H1 (cell line): ENCODE data around the gene VPS11. TPM values are rescaled to one million over a fixed set of nuclear protein-coding genes. Genes with fewer than 3 reads are reported as not detected.

ENCODE experiments used
- CTCF ChIA-PET: fragments of 300-600 bp; sonication (Branson Sonifier 250); formaldehyde crosslinking; loops from one replicate; lab custom pipeline; 2021; ENCODE audit not compliant: partially characterized antibody; lab: Charles Lee
- POLR2A ChIA-PET: fragments of 300-600 bp; sonication (Branson Sonifier 250); formaldehyde crosslinking; loops from one replicate; lab custom pipeline; 2021; ENCODE audit warnings: inconsistent platforms; ENCODE audit not compliant: partially characterized antibody; lab: Charles Lee
- DNase-seq, 2 experiments: peaks; one replicate each; pipeline versions ENCODE4 v3.0.0 to v3.0.0-alpha.2; 2010 to 2022; ENCODE audit warnings: low spot score in 2 of 2, low read depth in 1 of 2, mixed read lengths in 1 of 2
- FAIRE-seq: peaks from 2 replicates; lab custom pipeline; 2011; peaks lifted over from hg19 to GRCh38; lab: Jason Lieb, UNC
- H2AFZ ChIP-seq: 2 replicates; pipeline ENCODE4 v1.8.1; 2012; ENCODE audit warnings: low read length, inconsistent platforms
- H2AK5ac ChIP-seq: 2 replicates; pipeline ENCODE4 v1.6.1; 2013; ENCODE audit warnings: low read depth, low read length
- H2BK120ac ChIP-seq: replicated peaks from 2 replicates; pipeline ENCODE3; 2013; ENCODE audit warnings: low read depth, low read length, inconsistent platforms
- H2BK12ac ChIP-seq: 2 replicates; pipeline ENCODE4 v1.6.1; 2013; ENCODE audit warnings: low read depth, low read length
- H2BK15ac ChIP-seq: 2 replicates; pipeline ENCODE4 v1.6.1; 2013; ENCODE audit warnings: low read length
- H2BK20ac ChIP-seq: 2 replicates; pipeline ENCODE4 v1.6.1; 2013; ENCODE audit warnings: low read length
- H2BK5ac ChIP-seq: 2 replicates; pipeline ENCODE4 v1.6.1; 2013; ENCODE audit warnings: low read depth, low read length
- H3K14ac ChIP-seq: 2 replicates; pipeline ENCODE4 v1.6.1; 2013; ENCODE audit warnings: inconsistent platforms; ENCODE audit not compliant: insufficient read length
- H3K18ac ChIP-seq: 2 replicates; pipeline ENCODE4 v1.6.1; 2013; ENCODE audit warnings: low read length; ENCODE audit errors: extremely low read depth
- H3K23ac ChIP-seq: 2 replicates; pipeline ENCODE4 v1.6.1; 2013; ENCODE audit warnings: inconsistent platforms; ENCODE audit not compliant: insufficient read length
- H3K23me2 ChIP-seq: 2 replicates; pipeline ENCODE4 v1.6.1; 2013; ENCODE audit warnings: low read depth, low read length
- H3K27ac ChIP-seq: 2 replicates; pipeline ENCODE4 v1.6.1; 2011; ENCODE audit warnings: low read depth, low read length, inconsistent platforms
- H3K27me3 ChIP-seq, 4 experiments: replicated peaks in 1 of 4; 1 replicate in 1 of 4; 2 replicates in 3 of 4; pipeline versions ENCODE4 v1.6.1 to v1.8.1; 2011 to 2013; ENCODE audit warnings: low read length in 3 of 4, mild to moderate bottlenecking in 3 of 4, inconsistent platforms in 2 of 4, mixed read lengths in 2 of 4, moderate library complexity in 1 of 4; ENCODE audit not compliant: control insufficient read depth in 3 of 4, insufficient read depth in 3 of 4; ENCODE audit errors: extremely low read depth in 1 of 4
- H3K36me3 ChIP-seq, 4 experiments: 2 replicates each; pipeline versions ENCODE4 v1.6.1 to v1.8.1; 2011 to 2013; ENCODE audit warnings: mild to moderate bottlenecking in 4 of 4, low read length in 3 of 4, moderate library complexity in 2 of 4, control low read depth in 1 of 4, inconsistent platforms in 1 of 4; ENCODE audit not compliant: insufficient read depth in 4 of 4, control insufficient read depth in 2 of 4
- H3K4ac ChIP-seq: replicated peaks from 2 replicates; pipeline ENCODE3; 2013; ENCODE audit warnings: low read length, low read depth, mixed read lengths, inconsistent platforms; ENCODE audit not compliant: insufficient read length
- H3K4me1 ChIP-seq, 4 experiments: replicated peaks in 1 of 4; 1 replicate in 1 of 4; 2 replicates in 3 of 4; pipeline versions ENCODE4 v1.6.1 to v1.8.1; 2011 to 2013; ENCODE audit warnings: low read length in 3 of 4, inconsistent platforms in 2 of 4, mixed read lengths in 1 of 4; ENCODE audit not compliant: insufficient read depth in 4 of 4, control insufficient read depth in 3 of 4
- H3K4me2 ChIP-seq, 2 experiments: 2 replicates each; pipeline versions ENCODE4 v1.6.1 to v1.8.1; 2011 to 2013; ENCODE audit warnings: low read depth in 2 of 2, low read length in 2 of 2, control low read depth in 1 of 2, inconsistent platforms in 1 of 2, mild to moderate bottlenecking in 1 of 2; ENCODE audit not compliant: insufficient read depth in 1 of 2
- H3K4me3 ChIP-seq, 4 experiments: fragments of 200-600, 300-600 bp in 1 of 4; sonication (generic), shearing (Covaris generic), sonication (Bioruptor Twin) in 1 of 4; 2 replicates each; pipeline versions ENCODE4 v1.5.1 to v1.8.1; 2011 to 2016; ENCODE audit warnings: low read length in 4 of 4, low read depth in 3 of 4, control low read depth in 2 of 4, inconsistent platforms in 2 of 4, mild to moderate bottlenecking in 2 of 4, mixed read lengths in 1 of 4, moderate library complexity in 1 of 4; ENCODE audit not compliant: insufficient read depth in 2 of 4; ENCODE audit errors: extremely low read depth in 1 of 4
- H3K56ac ChIP-seq: replicated peaks from 2 replicates; pipeline ENCODE3; 2013; ENCODE audit warnings: low read depth, mild to moderate bottlenecking, mixed read lengths, low read length, inconsistent platforms; ENCODE audit not compliant: insufficient read length
- H3K79me1 ChIP-seq: 2 replicates; pipeline ENCODE4 v1.6.1; 2013; ENCODE audit warnings: low read depth, low read length, control low read depth
- H3K79me2 ChIP-seq, 2 experiments: 2 replicates each; pipeline versions ENCODE4 v1.6.1 to v1.8.1; 2012 to 2013; ENCODE audit warnings: low read length in 2 of 2, mild to moderate bottlenecking in 2 of 2, inconsistent platforms in 1 of 2; ENCODE audit not compliant: insufficient read depth in 2 of 2, control insufficient read depth in 1 of 2
- H3K9ac ChIP-seq, 4 experiments: replicated peaks in 1 of 4; 1 replicate in 1 of 4; 2 replicates in 3 of 4; pipeline versions ENCODE4 v1.6.1 to v1.8.1; 2011 to 2013; ENCODE audit warnings: low read depth in 3 of 4, low read length in 3 of 4, control low read depth in 2 of 4, mild to moderate bottlenecking in 2 of 4, moderate library complexity in 2 of 4, inconsistent platforms in 1 of 4; ENCODE audit errors: extremely low read depth in 1 of 4
- H3K9me3 ChIP-seq, 2 experiments: 2 replicates each; pipeline versions ENCODE4 v1.6.1 to v1.8.1; 2012 to 2013; ENCODE audit warnings: mild to moderate bottlenecking in 2 of 2, moderate library complexity in 2 of 2, control low read depth in 1 of 2, inconsistent platforms in 1 of 2, low read depth in 1 of 2, low read length in 1 of 2, mixed read lengths in 1 of 2; ENCODE audit not compliant: insufficient read depth in 2 of 2
- H4K20me1 ChIP-seq, 2 experiments: replicated peaks in 1 of 2; 2 replicates each; pipeline versions ENCODE3 to v1.8.1; 2011 to 2013; ENCODE audit warnings: inconsistent platforms in 2 of 2, low read length in 2 of 2, mild to moderate bottlenecking in 1 of 2; ENCODE audit not compliant: insufficient read depth in 2 of 2, control insufficient read depth in 1 of 2
- H4K5ac ChIP-seq: 2 replicates; pipeline ENCODE4 v1.6.1; 2013; ENCODE audit warnings: low read length, low read depth, mixed read lengths, inconsistent platforms; ENCODE audit not compliant: insufficient read length
- H4K8ac ChIP-seq: 2 replicates; pipeline ENCODE4 v1.8.0; 2013; ENCODE audit warnings: mild to moderate bottlenecking, moderate library complexity, low read length, inconsistent platforms; ENCODE audit not compliant: insufficient read depth; ENCODE audit errors: extremely low read depth
- H4K91ac ChIP-seq: replicated peaks from 2 replicates; pipeline ENCODE3; 2013; ENCODE audit warnings: low read length, mixed read lengths, inconsistent platforms; ENCODE audit not compliant: insufficient read length
- CBX8 ChIP-seq: fragments of 300-800, 300-1000 bp; sonication (generic); IDR thresholded peaks from 2 replicates; pipeline ENCODE4 v1.7.1; 2016; ENCODE audit warnings: low read depth, low read length, borderline replicate concordance
- HDAC6 ChIP-seq: IDR thresholded peaks from one replicate; pipeline ENCODE4 v1.7.1; 2012; ENCODE audit warnings: low read depth, mild to moderate bottlenecking, inconsistent platforms, low read length, moderate library complexity
- KDM4A ChIP-seq: IDR thresholded peaks from one replicate; pipeline ENCODE4 v1.7.1; 2012; ENCODE audit warnings: low read depth, mild to moderate bottlenecking, moderate library complexity, low read length, inconsistent platforms; ENCODE audit not compliant: severe bottlenecking
- NRF1 ChIP-seq: IDR thresholded peaks from 2 replicates; pipeline ENCODE4 v1.6.1; 2011; ENCODE audit warnings: mild to moderate bottlenecking, low read depth, low read length, improper control_type of control experiment
- PHF8 ChIP-seq: fragments of 200-600 bp; sonication (generic); conservative IDR thresholded peaks from 2 replicates; pipeline ENCODE4 v1.7.1; 2012; ENCODE audit warnings: low read depth, mild to moderate bottlenecking, inconsistent platforms, low read length, moderate library complexity
- RNF2 ChIP-seq: fragments of 200-900, 300-1000 bp; sonication (generic); IDR thresholded peaks from 2 replicates; pipeline ENCODE4 v1.7.1; 2016; ENCODE audit warnings: borderline replicate concordance, low read depth, mild to moderate bottlenecking, antibody characterized with exemption, low read length; ENCODE audit not compliant: poor library complexity, severe bottlenecking; ENCODE audit errors: missing control alignments
- RXRA ChIP-seq: IDR thresholded peaks from 2 replicates; pipeline ENCODE4 v1.6.1; 2011; ENCODE audit warnings: low read depth, mild to moderate bottlenecking, low read length, moderate library complexity; ENCODE audit not compliant: insufficient read depth
- SIRT6 ChIP-seq: IDR thresholded peaks from one replicate; pipeline ENCODE4 v1.7.1; 2012; ENCODE audit warnings: low read length, inconsistent platforms
- SP1 ChIP-seq: IDR thresholded peaks from 2 replicates; pipeline ENCODE4 v1.6.1; 2011; ENCODE audit warnings: low read depth, low read length
- SP2 ChIP-seq: IDR thresholded peaks from 2 replicates; pipeline ENCODE4 v1.6.1; 2012; ENCODE audit warnings: mild to moderate bottlenecking, low read length, inconsistent platforms
- SRF ChIP-seq: IDR thresholded peaks from 2 replicates; pipeline ENCODE4 v1.6.1; 2011; ENCODE audit warnings: mild to moderate bottlenecking, low read depth, low read length, moderate library complexity
- TBP ChIP-seq: IDR thresholded peaks from 2 replicates; pipeline ENCODE4 v1.6.1; 2011; ENCODE audit warnings: low read depth, low read length, improper control_type of control experiment
- WGBS, 2 experiments: shearing (Covaris generic) in 1 of 2; methylation state at CpG; one replicate each; pipeline versions ENCODE4 v1.1.6 to v1.1.7; 2013 to 2015; ENCODE audit warnings: low lambda C conversion rate in 2 of 2, mixed read lengths in 2 of 2, inconsistent platforms in 1 of 2, low coverage in 1 of 2, missing lambda C conversion rate in 1 of 2; ENCODE audit not compliant: insufficient replicate concordance in 2 of 2, insufficient coverage in 1 of 2, insufficient read length in 1 of 2; ENCODE audit errors: extremely low coverage in 1 of 2, missing lambda C conversion rate in 1 of 2; 5-methylcytosine and 5-hydroxymethylcytosine counted together
- polyA plus RNA-seq, 7 experiments: library from polyadenylated mRNA; depleted of rRNA in 3 of 7; stranded (reverse) in 5 of 7; unstranded in 2 of 7; fragments of >200 nt in 5 of 7; fragments of 200-250 nt in 2 of 7; gene quantifications; 1 replicate in 5 of 7; 2 replicates in 1 of 7; 4 replicates in 1 of 7; pipeline versions ENCODE4 v1.2.1 to v1.2.3, GENCODE V29; 2011 to 2013; ENCODE audit warnings: missing spikeins in 2 of 7, mixed read lengths in 2 of 7
- total RNA-seq: library from RNA; stranded (reverse); fragmentation: NEBNext Ultra II Directional; extraction: Animal tissue kit (Norgen Biotek cat#: 25700); gene quantifications from 2 replicates; pipeline ENCODE4 v1.2.1, GENCODE V29; 2021

The VPS11 gene
- total and polyA plus RNA-seq, 2 of the 8 experiments (the other 6 are each of a cell fraction or from before 2014, with no cell fraction given) = 13.1 to 15.5 TPM

DNA sequence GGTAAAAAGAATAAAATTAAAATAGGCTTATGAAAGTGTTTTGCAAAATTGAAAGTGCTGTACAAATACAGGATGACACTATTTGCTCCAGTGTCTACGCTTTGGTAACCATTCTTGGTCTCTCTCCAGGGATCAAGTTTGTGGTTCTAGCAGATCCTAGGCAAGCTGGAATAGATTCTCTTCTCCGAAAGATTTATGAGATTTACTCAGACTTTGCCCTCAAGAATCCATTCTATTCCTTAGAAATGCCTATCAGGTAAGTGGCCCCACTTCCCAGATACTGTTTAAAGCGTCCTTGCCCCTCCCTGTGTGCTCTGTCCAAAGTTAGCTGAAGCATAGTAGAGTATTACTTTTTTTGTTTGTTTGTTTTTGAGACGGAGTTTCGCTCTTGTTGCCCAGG lies 46.0 kb upstream of the VPS11 start:
- H4K8ac ChIP-seq = no peak overlapping the region
- H3K18ac ChIP-seq = no peak overlapping the region
- no peak overlapping the region for H3K4ac ChIP-seq
- H4K20me1 ChIP-seq = peaks cover under 1 to 8% of the 10 kb centered on the region in 2 experiments
- H3K23ac ChIP-seq = no peak overlapping the region
- H3K9ac ChIP-seq = no peak overlapping the region
- H2AK5ac ChIP-seq = no peak overlapping the region
- no peak for FAIRE-seq
- H3K4me3 ChIP-seq = no peak overlapping the region
- H3K23me2 ChIP-seq = no peaks in the 10 kb centered on the region; the same call in 1 of the 2 replicates
- 94% methylated on average over 5 of the region's 5 CpGs; no CpG with 5 or more reads in 1 of the 2 experiments for WGBS, 2 experiments
- peaks cover 10% of the 10 kb centered on the region for H3K79me1 ChIP-seq
- no peak for DNase-seq
- H2BK20ac ChIP-seq = no peak overlapping the region
- no peak overlapping the region for H2BK15ac ChIP-seq
- no peaks in the 10 kb centered on the region for H3K27me3 ChIP-seq
- TF ChIP-seq SP2 (no peak), SP1 (no peak), PHF8 (no peak), TBP (no peak), NRF1 (no peak), RNF2 (no peak), KDM4A (no peak), RXRA (no peak), SIRT6 (no peak), SRF (no peak), HDAC6 (no peak), CBX8 (no peak)
- TF ChIP-seq, all 59 proteins: peak for 0
- CTCF ChIA-PET = interaction anchor here (0.9 kb wide), 1 partner anchor 9 kb away, joined by 3 read pairs; the partner anchor contains the start of gene SLC37A4
- no peak overlapping the region for H3K56ac ChIP-seq
- peaks cover 13 to 54% (median 37%) of the 10 kb centered on the region in 4 experiments for H3K36me3 ChIP-seq
- H3K4me1 ChIP-seq = peaks cover 0 to 8% (median 1%) of the 10 kb centered on the region in 4 experiments; a peak in 4 of 7 replicates
- no peak overlapping the region for H3K14ac ChIP-seq
- H2BK120ac ChIP-seq = no peak overlapping the region
- no peak overlapping the region for H4K5ac ChIP-seq
- H2BK12ac ChIP-seq = no peak overlapping the region
- no peaks in the 10 kb centered on the region for H3K9me3 ChIP-seq
- H2BK5ac ChIP-seq = no peak overlapping the region
- H3K79me2 ChIP-seq = peaks cover 15 to 44% of the 10 kb centered on the region in 2 experiments; a peak in 3 of 4 replicates
- no peak overlapping the region for H2AFZ ChIP-seq
- H3K27ac ChIP-seq = no peak overlapping the region
- POLR2A ChIA-PET = interaction anchor here (0.7 to 18.5 kb wide), 6 partner anchors 6 to 231 kb away, joined by 3 to 264 read pairs (median 4); partner anchors contain the start of genes CENATAC, DDX6 and SLC37A4
- H3K4me2 ChIP-seq = no peak overlapping the region
- H4K91ac ChIP-seq = no peak overlapping the region
